Activated CD8-positive, alpha-beta T cell treated with anti-CD3 and anti-CD28 coated beads for 36 hours (primary cell): ENCODE results near the gene PSMF1. TPM values are rescaled to one million over a fixed set of nuclear protein-coding genes. Genes with fewer than 3 reads are reported as not detected.
A peak's percentile ranks its signal among the peaks of the same experiment; 100 is the strongest.

Experiments used
- ATAC-seq: fragments of 200-7000 bp; cut with Tn5 transposase; one replicate; pipeline ENCODE4 v1.10.0; 2021; ENCODE audit warnings: mild to moderate bottlenecking, moderate library complexity
- CTCF ChIA-PET: fragments of 350-600 bp; sonication (Branson Sonifier 250); formaldehyde crosslinking; loops from one replicate; lab custom pipeline; 2021; ENCODE audit warnings: antibody characterized with exemption; lab: Charles Lee
- POLR2A ChIA-PET: fragments of 350-600 bp; sonication (Branson Sonifier 250); formaldehyde crosslinking; loops from one replicate; lab custom pipeline; 2021; ENCODE audit warnings: antibody characterized with exemption; lab: Charles Lee
- DNase-seq: peaks from one replicate; pipeline ENCODE4 v3.0.0-alpha.2; 2020
- H3K27ac Mint-ChIP-seq: one replicate; pipeline ENCODE4 v1.8.0; 2021; ENCODE audit warnings: mild to moderate bottlenecking, mixed read lengths
- H3K27me3 Mint-ChIP-seq: one replicate; pipeline ENCODE4 v1.8.0; 2021; ENCODE audit warnings: mixed read lengths
- H3K36me3 Mint-ChIP-seq: one replicate; pipeline ENCODE4 v1.8.0; 2021; ENCODE audit warnings: low read depth, mixed read lengths
- H3K4me1 Mint-ChIP-seq: one replicate; pipeline ENCODE4 v1.8.0; 2021; ENCODE audit warnings: low read depth, mixed read lengths
- H3K4me3 Mint-ChIP-seq: one replicate; pipeline ENCODE4 v1.8.0; 2021; ENCODE audit warnings: mild to moderate bottlenecking, moderate library complexity, mixed read lengths
- H3K9me3 Mint-ChIP-seq: one replicate; pipeline ENCODE4 v1.8.0; 2021; ENCODE audit warnings: mixed read lengths
- intact Hi-C: fragments of 100-400 bp; cut with micrococcal nuclease; formaldehyde crosslinking; loops from one replicate; pipeline ENCODE4 v1.10.0; 2022
- total RNA-seq, 2 experiments: library from RNA; stranded (reverse); gene quantifications; one replicate each; pipeline ENCODE4 v1.2.3, GENCODE V29; 2021
- TF ChIP-seq, protein P1 (sequence below): fragments of 200-600 bp; IDR thresholded peaks from one replicate; pipeline ENCODE4 v1.8.0; 2022; ENCODE audit warnings: antibody characterized with exemption, mild to moderate bottlenecking

The PSMF1 gene
- total RNA-seq, 2 experiments from 2014 or later, result 150 to 154 TPM

GRCh38 chr20:1119524-1119923 lies 1.1 kb downstream of the PSMF1 start:
- Mint-ChIP-seq H3K27ac (peak overlapping the region; percentile 82), H3K36me3 (peaks cover 40% of the 10 kb centered on the region), H3K4me3 (peak overlapping the region; percentile 83), H3K9me3 (no peaks in the 10 kb centered on the region), H3K27me3 (no peaks in the 10 kb centered on the region), H3K4me1 (peaks cover 58% of the 10 kb centered on the region)
- TF ChIP-seq, protein P1, sequence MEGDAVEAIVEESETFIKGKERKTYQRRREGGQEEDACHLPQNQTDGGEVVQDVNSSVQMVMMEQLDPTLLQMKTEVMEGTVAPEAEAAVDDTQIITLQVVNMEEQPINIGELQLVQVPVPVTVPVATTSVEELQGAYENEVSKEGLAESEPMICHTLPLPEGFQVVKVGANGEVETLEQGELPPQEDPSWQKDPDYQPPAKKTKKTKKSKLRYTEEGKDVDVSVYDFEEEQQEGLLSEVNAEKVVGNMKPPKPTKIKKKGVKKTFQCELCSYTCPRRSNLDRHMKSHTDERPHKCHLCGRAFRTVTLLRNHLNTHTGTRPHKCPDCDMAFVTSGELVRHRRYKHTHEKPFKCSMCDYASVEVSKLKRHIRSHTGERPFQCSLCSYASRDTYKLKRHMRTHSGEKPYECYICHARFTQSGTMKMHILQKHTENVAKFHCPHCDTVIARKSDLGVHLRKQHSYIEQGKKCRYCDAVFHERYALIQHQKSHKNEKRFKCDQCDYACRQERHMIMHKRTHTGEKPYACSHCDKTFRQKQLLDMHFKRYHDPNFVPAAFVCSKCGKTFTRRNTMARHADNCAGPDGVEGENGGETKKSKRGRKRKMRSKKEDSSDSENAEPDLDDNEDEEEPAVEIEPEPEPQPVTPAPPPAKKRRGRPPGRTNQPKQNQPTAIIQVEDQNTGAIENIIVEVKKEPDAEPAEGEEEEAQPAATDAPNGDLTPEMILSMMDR, result no peak
- DNase-seq (no peak), ATAC-seq (no peak)
- CTCF ChIA-PET, result interaction anchor here (1.0 to 4.1 kb wide), 2 partner anchors 11 to 29 kb away, joined by 4 to 22 read pairs; no protein-coding TSS in a partner anchor
- POLR2A ChIA-PET, result interaction anchor here (1.1 kb wide), 1 partner anchor 74 kb away, joined by 3 read pairs; no protein-coding TSS in a partner anchor
- intact Hi-C loops, result loop anchor here (10.0 kb wide), 2 partner anchors 95 to 345 kb away; partner anchors contain the start of gene NSFL1C

- H3K9me3 Mint-ChIP-seq, result no peaks in the 10 kb centered on the region
- H3K36me3 Mint-ChIP-seq, result peaks cover 47% of the 10 kb centered on the region
- no peaks in the 10 kb centered on the region for H3K27me3 Mint-ChIP-seq
- peaks cover 61% of the 10 kb centered on the region for H3K4me1 Mint-ChIP-seq
- no peak for ATAC-seq
- POLR2A ChIA-PET, result interaction anchor here (1.3 kb wide), 1 partner anchor 30 kb away, joined by 3 read pairs; no protein-coding TSS in a partner anchor
- peak overlapping the region; percentile 29 for H3K4me3 Mint-ChIP-seq
- TF ChIP-seq, protein P1, result no peak
- peak overlapping the region; percentile 27 for H3K27ac Mint-ChIP-seq
- CTCF ChIA-PET, result interaction anchor here (4.1 kb wide), 1 partner anchor 13 kb away, joined by 22 read pairs; no protein-coding TSS in a partner anchor
- intact Hi-C loops, result no loop called here
- no peak for DNase-seq
Measured at GRCh38 chr20:1121429-1121828, 3.0 kb downstream of the PSMF1 start.

GRCh38 chr20:1122388-1123315 lies 4.2 kb downstream of the PSMF1 start:
- Mint-ChIP-seq H3K27ac (peak overlapping the region; percentile 53), H3K9me3 (no peaks in the 10 kb centered on the region), H3K4me3 (peak overlapping the region; percentile 31), H3K27me3 (no peaks in the 10 kb centered on the region), H3K36me3 (peaks cover 53% of the 10 kb centered on the region), H3K4me1 (peaks cover 52% of the 10 kb centered on the region)
- TF ChIP-seq, protein P1, result no peak
- intact Hi-C loops, result no loop called here
- DNase-seq (no peak), ATAC-seq (no peak)
- POLR2A ChIA-PET, result no interaction called here
- CTCF ChIA-PET, result interaction anchor here (4.1 kb wide), 1 partner anchor 14 kb away, joined by 22 read pairs; no protein-coding TSS in a partner anchor

- peaks cover 48% of the 10 kb centered on the region for H3K4me1 Mint-ChIP-seq
- ChIA-PET CTCF (interaction anchor here (1.3 kb wide), 1 partner anchor 167 kb away, joined by 3 read pairs; no protein-coding TSS in a partner anchor), POLR2A (interaction anchor here (2.0 kb wide), 1 partner anchor 60 kb away, joined by 4 read pairs; the partner anchor contains the start of gene TMEM74B)
- no peak overlapping the region for H3K27ac Mint-ChIP-seq
- H3K36me3 Mint-ChIP-seq, result peaks cover 60% of the 10 kb centered on the region
- ATAC-seq (no peak), DNase-seq (no peak)
- TF ChIP-seq, protein P1, result no peak
- H3K4me3 Mint-ChIP-seq, result no peak overlapping the region
- H3K9me3 Mint-ChIP-seq, result no peaks in the 10 kb centered on the region
- H3K27me3 Mint-ChIP-seq, result no peaks in the 10 kb centered on the region
- intact Hi-C loops, result no loop called here
Measured at GRCh38 chr20:1123666-1124065, 5.3 kb downstream of the PSMF1 start.
